VCaP (cell line): Measurements from ENCODE around the gene DCAF7.

ENCODE experiments used
- H3K27ac ChIP-seq: fragments of 450-650 bp; 2 replicates; pipeline ENCODE4 v1.5.1; 2017
- CTCF ChIP-seq: fragments of 450-650 bp; conservative IDR thresholded peaks from 2 replicates; pipeline ENCODE4 v1.5.1; 2017; ENCODE audit warnings: mild to moderate bottlenecking, moderate library complexity

Gene DCAF7

DNA sequence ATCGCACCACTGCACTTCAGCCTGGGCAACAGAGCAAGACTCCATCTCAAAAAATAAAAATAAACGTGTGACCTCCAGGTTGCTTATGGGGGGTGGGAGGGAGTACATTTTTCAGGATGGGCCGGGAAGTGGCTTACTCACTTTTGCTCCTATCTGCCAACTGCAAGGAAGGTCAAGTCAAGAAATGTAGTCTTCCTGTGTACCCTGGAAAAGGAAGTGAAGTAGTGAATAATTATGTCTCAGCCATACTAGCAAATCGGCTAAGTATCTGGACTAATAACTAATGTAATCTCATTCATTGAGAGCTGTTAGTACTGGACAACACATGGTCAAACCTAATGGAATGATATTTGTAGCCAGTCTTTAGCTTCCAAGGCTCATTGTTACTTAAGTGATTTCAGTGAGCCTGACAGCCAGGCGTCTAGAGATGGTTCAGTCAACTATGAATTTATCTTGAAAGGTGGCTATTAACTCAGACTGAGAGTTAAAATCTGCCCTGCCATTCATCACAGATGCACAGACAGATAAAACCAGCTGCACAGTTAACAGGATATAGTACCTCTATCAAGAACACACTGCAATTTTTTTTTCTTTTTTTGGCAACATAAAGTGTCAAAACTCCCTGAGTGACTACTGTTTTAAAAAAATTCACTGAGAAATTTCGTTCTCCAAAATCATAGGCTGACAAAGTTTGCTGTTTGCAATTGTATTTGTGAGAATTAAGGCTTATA is 46.7 kb downstream of the DCAF7 start:
- TF ChIP-seq CTCF = no peak
- no peak overlapping the region for H3K27ac ChIP-seq

DNA sequence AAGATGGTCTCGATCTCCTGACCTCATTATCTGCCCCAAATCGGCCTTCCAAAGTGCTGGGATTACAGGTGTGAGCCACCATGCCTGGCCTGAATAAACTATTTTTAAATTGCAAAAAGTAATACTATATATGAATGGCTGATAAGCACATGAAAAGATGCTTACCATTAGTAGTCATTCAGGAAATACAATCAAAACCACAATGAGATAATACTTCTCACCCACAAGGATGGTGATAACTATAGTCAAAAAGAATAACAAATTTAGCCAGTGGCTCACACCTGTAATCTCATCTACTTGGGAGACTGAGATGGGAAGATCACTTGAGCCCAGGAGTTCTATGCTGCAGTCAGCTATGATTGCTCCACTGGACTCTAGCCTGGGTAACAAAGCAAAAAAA is 48.0 kb downstream of the DCAF7 start:
- no peak overlapping the region for H3K27ac ChIP-seq
- no peak for TF ChIP-seq CTCF

GRCh38 chr17:63600569-63601438 is 50.5 kb downstream of the DCAF7 start, which contains the start of gene TACO1:
Gene TACO1 (plus strand): TSS chr17:63600895. CDS start chr17:63601084, 189 bp downstream.
- TF ChIP-seq CTCF = no peak
- peak within 1 kb of the TSS; percentile 84 for H3K27ac ChIP-seq

- peak overlapping the region; percentile 84 for H3K27ac ChIP-seq
- no peak for TF ChIP-seq CTCF
Observed at GRCh38 chr17:63601439-63602371, 51.4 kb downstream of the DCAF7 start.

GRCh38 chr17:63609816-63610573 is 59.7 kb downstream of the DCAF7 start:
- TF ChIP-seq CTCF = no peak

DNA sequence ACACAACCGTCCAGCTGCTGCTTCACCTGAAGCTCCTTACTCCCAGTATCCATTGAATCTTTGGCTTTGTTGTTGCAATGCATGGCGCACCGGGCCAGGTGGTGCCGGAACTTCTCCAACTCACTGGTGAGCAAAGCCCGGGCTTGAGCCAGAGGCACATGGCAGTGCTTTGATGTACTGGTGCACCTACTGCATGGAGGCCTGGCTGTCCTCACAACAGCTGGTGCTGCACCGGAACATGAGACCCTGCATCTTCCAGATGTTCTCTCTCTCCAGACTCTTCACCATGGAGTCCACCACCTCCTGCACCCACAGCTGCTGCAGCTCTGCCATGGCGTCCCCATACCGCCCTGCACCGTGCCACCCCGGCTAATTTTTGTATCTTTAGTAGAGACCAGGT is 60.6 kb downstream of the DCAF7 start:
- H3K27ac ChIP-seq = peak overlapping the region; percentile 12; the same call in 1 of the 2 replicates
- no peak for TF ChIP-seq CTCF

More at GRCh38 chr17:63609816-63610573, 59.7 kb downstream of the DCAF7 start:
- no peak overlapping the region for H3K27ac ChIP-seq
